ENCODE measurements around the gene UBAC2. TPM values are rescaled to one million over a fixed set of nuclear protein-coding genes. Genes with fewer than 3 reads are reported as not detected.

The UBAC2 gene
- total RNA-seq, 4 donors from 2014 or later, result 54.4 to 65.9 (median 59.5) TPM

DNA sequence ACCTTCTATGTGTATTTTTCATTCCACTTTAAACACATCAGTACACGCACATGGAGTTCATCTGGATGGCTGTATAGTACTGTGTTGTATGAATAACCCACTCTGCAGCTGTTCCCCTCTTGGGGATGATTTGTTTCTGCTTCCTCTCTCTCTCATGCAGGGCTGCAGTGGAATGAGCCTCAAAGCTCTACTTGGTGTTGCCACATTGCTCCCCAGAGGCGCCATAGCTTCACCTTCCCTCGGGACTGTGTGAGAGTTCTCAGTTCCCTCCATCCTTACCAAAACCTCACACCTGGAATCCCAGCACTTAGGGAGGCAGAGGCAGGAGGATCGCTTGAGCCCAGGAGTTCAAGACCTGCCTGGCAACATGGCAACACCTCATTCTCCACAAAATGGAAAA is 134.9 kb downstream of the UBAC2 start:
- H3K27ac ChIP-seq, result no peak overlapping the region
- no peaks in the 10 kb centered on the region for H3K9me3 ChIP-seq
- H3K36me3 ChIP-seq, result no peaks in the 10 kb centered on the region
- intact Hi-C loops (cut with DNase I; ENCODE audit: low total_unique reads), result no loop called here
- no peaks in the 10 kb centered on the region for H3K4me1 ChIP-seq
- H3K4me3 ChIP-seq, result no peak overlapping the region
- no peak for TF ChIP-seq POLR2A (IDR thresholded peaks at IDR 0.05)
- TF ChIP-seq, protein P1, sequence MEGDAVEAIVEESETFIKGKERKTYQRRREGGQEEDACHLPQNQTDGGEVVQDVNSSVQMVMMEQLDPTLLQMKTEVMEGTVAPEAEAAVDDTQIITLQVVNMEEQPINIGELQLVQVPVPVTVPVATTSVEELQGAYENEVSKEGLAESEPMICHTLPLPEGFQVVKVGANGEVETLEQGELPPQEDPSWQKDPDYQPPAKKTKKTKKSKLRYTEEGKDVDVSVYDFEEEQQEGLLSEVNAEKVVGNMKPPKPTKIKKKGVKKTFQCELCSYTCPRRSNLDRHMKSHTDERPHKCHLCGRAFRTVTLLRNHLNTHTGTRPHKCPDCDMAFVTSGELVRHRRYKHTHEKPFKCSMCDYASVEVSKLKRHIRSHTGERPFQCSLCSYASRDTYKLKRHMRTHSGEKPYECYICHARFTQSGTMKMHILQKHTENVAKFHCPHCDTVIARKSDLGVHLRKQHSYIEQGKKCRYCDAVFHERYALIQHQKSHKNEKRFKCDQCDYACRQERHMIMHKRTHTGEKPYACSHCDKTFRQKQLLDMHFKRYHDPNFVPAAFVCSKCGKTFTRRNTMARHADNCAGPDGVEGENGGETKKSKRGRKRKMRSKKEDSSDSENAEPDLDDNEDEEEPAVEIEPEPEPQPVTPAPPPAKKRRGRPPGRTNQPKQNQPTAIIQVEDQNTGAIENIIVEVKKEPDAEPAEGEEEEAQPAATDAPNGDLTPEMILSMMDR (IDR thresholded peaks at IDR 0.05), result no peak
- H3K27me3 ChIP-seq, result no peaks in the 10 kb centered on the region
- no peak for DNase-seq

DNA sequence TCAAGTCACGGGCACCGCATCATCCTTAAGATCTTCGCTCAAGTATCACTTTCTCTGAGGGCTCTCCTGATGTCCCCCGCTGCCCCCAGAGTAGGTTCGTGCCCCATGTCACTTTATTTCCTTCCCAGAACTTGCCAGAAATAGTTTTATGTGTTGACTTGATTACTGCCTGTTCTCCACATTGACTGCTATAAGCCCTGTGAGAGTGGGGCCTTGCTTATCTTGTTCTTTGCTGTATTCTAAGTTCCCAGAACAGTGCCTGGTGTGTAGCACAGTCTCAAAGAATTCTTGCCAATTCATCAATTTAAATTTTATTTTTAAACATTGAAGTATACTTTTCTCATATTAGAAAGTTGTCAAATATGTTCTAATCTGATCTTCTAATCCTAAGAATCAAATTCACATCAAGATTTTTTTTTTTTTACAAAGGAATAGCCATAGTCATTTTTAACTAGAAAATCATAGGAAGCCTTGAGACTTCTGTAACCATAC is 138.6 kb downstream of the UBAC2 start:
- Histone ChIP-seq H3K9me3 (no peaks in the 10 kb centered on the region), H3K36me3 (no peaks in the 10 kb centered on the region), H3K27ac (no peak overlapping the region), H3K4me1 (no peaks in the 10 kb centered on the region), H3K4me3 (no peak overlapping the region), H3K27me3 (no peaks in the 10 kb centered on the region)
- no peak for DNase-seq
- TF ChIP-seq POLR2A (IDR thresholded peaks at IDR 0.05), result no peak
- TF ChIP-seq, protein P1 (IDR thresholded peaks at IDR 0.05), result no peak
- intact Hi-C loops (cut with DNase I; ENCODE audit: low total_unique reads), result no loop called here

DNA sequence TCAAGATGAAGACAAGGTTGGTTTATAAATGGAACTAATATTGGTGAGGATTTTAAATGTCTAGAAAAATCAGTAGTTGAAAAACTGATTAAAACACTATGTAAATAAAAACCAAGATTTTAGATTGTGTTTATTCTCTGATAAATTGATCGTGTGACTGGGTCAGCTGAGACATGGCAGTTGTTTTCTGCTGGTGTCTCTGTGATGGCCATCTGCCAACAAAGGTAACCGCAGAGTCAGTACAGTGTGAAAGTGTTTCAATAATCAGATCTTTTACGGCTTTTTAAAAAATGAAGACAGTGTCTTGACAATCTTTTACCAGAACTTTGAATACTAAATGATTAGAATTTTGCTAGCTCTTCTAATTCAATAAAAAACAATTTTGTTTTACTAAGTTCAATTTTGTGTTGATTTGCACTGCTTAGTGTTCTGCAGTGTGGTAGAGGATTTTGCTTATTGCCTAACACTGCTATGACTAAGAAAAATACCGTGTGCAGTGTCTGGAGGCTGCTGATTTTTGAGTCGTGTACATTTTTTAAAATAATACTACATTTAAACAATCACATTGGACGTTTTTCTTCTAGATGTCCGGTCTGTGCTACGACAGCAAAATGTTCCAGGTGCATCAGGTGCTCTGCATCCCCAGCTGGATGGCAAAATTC is 139.2 kb downstream of the UBAC2 start:
- Histone ChIP-seq H3K9me3 (no peaks in the 10 kb centered on the region), H3K27ac (no peak overlapping the region), H3K4me1 (no peaks in the 10 kb centered on the region), H3K36me3 (no peaks in the 10 kb centered on the region), H3K27me3 (no peaks in the 10 kb centered on the region), H3K4me3 (no peak overlapping the region)
- TF ChIP-seq, protein P1 (IDR thresholded peaks at IDR 0.05), result no peak
- TF ChIP-seq POLR2A (IDR thresholded peaks at IDR 0.05), result no peak
- intact Hi-C loops (cut with DNase I; ENCODE audit: low total_unique reads), result no loop called here
- DNase-seq, result no peak

DNA sequence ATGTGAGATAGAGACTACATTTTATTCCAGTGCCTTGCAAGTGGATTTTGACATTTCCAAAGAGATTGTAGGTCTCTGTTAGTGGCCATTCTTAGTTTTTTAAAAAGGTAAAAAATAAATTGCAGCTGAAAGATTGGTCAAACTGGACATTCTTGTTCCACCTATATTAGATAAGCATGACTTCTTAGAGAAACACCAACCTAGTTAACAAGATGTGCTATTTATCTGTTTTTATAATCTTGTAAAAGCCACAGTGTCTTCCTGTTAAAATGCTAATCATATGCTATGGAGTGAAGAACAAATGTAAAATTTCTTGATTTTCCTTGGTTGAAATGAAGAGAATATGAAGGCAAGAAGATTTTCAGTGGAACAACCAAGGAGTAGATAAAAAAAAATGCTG is 140.0 kb downstream of the UBAC2 start:
- intact Hi-C loops (cut with DNase I; ENCODE audit: low total_unique reads), result no loop called here
- Histone ChIP-seq H3K27me3 (no peaks in the 10 kb centered on the region), H3K36me3 (no peaks in the 10 kb centered on the region)

More for the DNA sequence above, 140.0 kb downstream of the UBAC2 start:
- no peak for TF ChIP-seq POLR2A (IDR thresholded peaks at IDR 0.05)
- TF ChIP-seq, protein P1 (IDR thresholded peaks at IDR 0.05), result no peak
- Histone ChIP-seq H3K27ac (no peak overlapping the region), H3K4me1 (no peaks in the 10 kb centered on the region), H3K4me3 (no peak overlapping the region), H3K9me3 (no peaks in the 10 kb centered on the region)
- DNase-seq, result no peak

Data from uterus (tissue), 4 donors.